K562 (cell line): ENCODE data around the gene TRPM4. TPM values are rescaled to one million over a fixed set of nuclear protein-coding genes. Genes with fewer than 3 reads are reported as not detected.

Experiments
- ERF ChIP-seq: fragments of 450-650 bp; formaldehyde crosslinking; IDR thresholded peaks from 2 replicates; pipeline ENCODE4 v1.4.0; 2020; ENCODE audit warnings: mild to moderate bottlenecking, mixed read lengths
- FIP1L1 ChIP-seq: fragments of 200-400 bp; formaldehyde crosslinking; IDR thresholded peaks from 2 replicates; pipeline ENCODE4 v1.6.1; 2018; ENCODE audit warnings: mild to moderate bottlenecking, low read depth, low read length; ENCODE audit not compliant: poor library complexity, severe bottlenecking
- FOXJ2 ChIP-seq: fragments of 200-800 bp; sonication (Bioruptor generic); IDR thresholded peaks from 2 replicates; pipeline ENCODE4 v1.6.1; 2016; ENCODE audit warnings: missing genetic modification characterization, missing compliant biosample characterization
- GATA2 ChIP-seq: sonication (generic); formaldehyde crosslinking; IDR thresholded peaks from 2 replicates; pipeline ENCODE4 v1.4.0; 2020; ENCODE audit warnings: mild to moderate bottlenecking, missing genetic modification reagents
- MLX ChIP-seq, 2 experiments: fragments of 450-650 bp in 1 of 2; sonication (generic) in 1 of 2; formaldehyde crosslinking; conservative IDR thresholded peaks; 2 replicates each; pipeline versions ENCODE4 v1.4.0 to v1.8.1; 2020 to 2022; ENCODE audit warnings: mild to moderate bottlenecking in 1 of 2, missing genetic modification reagents in 1 of 2
- NCOR1 ChIP-seq: fragments of 450-650 bp; IDR thresholded peaks from 2 replicates; pipeline ENCODE4 v1.6.1; 2016; ENCODE audit warnings: mild to moderate bottlenecking, moderate library complexity
- PRDM10 ChIP-seq: fragments of 450-650 bp; IDR thresholded peaks from 2 replicates; pipeline ENCODE4 v1.6.1; 2018; ENCODE audit not compliant: partially characterized antibody
- PRPF4 ChIP-seq: fragments of 200-400 bp; formaldehyde crosslinking; IDR thresholded peaks from one replicate; pipeline ENCODE4 v1.6.1; 2017; ENCODE audit warnings: low read length, low read depth, mild to moderate bottlenecking; ENCODE audit not compliant: insufficient read depth, poor library complexity, severe bottlenecking
- TBL1XR1 ChIP-seq, 2 experiments: IDR thresholded peaks; 2 replicates each; pipeline ENCODE4 v1.6.1; 2012; ENCODE audit warnings: improper control_type of control experiment in 2 of 2, low read length in 2 of 2, mild to moderate bottlenecking in 1 of 2
- USF2 ChIP-seq: sonication (generic); formaldehyde crosslinking; IDR thresholded peaks from 2 replicates; pipeline ENCODE4 v1.5.0; 2020; ENCODE audit warnings: missing genetic modification reagents
- polyA plus RNA-seq, 8 experiments: library from polyadenylated mRNA; depleted of rRNA in 4 of 8; stranded (reverse) in 5 of 8; unstranded in 3 of 8; fragments of >200 nt; fragmentation: Nextera tagmentation in 2 of 8; fragmentation: Illumina TruSeq in 1 of 8; extraction: Ambion mirVana in 2 of 8; extraction: Trizol in 1 of 8; gene quantifications; 2 replicates each; pipeline versions ENCODE4 v1.2.1 to v1.2.3, GENCODE V29; 2011 to 2014; ENCODE audit warnings: inconsistent platforms in 1 of 8, missing spikeins in 1 of 8
- total RNA-seq, 7 experiments: library from RNA; depleted of rRNA in 6 of 7; stranded (reverse); fragments of >200 nt in 6 of 7; fragmentation: Illumina TruSeq in 2 of 7; extraction: Trizol in 2 of 7; gene quantifications; 2 replicates each; pipeline versions ENCODE4 v1.2.1 to v1.2.3, GENCODE V29; 2011 to 2021; ENCODE audit warnings: low replicate concordance in 1 of 7
- TF ChIP-seq, protein P1 (sequence below): sonication (generic); formaldehyde crosslinking; IDR thresholded peaks from 2 replicates; pipeline ENCODE4 v1.8.0; 2023; ENCODE audit warnings: mild to moderate bottlenecking, missing genetic modification reagents
- TF ChIP-seq, protein P2 (sequence below): IDR thresholded peaks from 2 replicates; pipeline ENCODE4 v1.6.1; 2014; ENCODE audit warnings: antibody characterized with exemption
- TF ChIP-seq, protein P3 (sequence below), 2 experiments: IDR thresholded peaks; 2 replicates each; pipeline ENCODE4 v1.6.1; 2011; ENCODE audit warnings: borderline replicate concordance in 1 of 2, control low read depth in 1 of 2, low read depth in 1 of 2, low read length in 1 of 2, mild to moderate bottlenecking in 1 of 2, mixed read lengths in 1 of 2, moderate library complexity in 1 of 2; ENCODE audit not compliant: insufficient read depth in 1 of 2, insufficient read length in 1 of 2, poor library complexity in 1 of 2, severe bottlenecking in 1 of 2; ENCODE audit errors: extremely low read depth in 1 of 2

The TRPM4 gene
- total and polyA plus RNA-seq, 9 of the 15 experiments (the other 6 are each of a cell fraction or from before 2014, with no cell fraction given), result 6.5 to 45.4 (median 15.2) TPM

- TF ChIP-seq, protein P1, sequence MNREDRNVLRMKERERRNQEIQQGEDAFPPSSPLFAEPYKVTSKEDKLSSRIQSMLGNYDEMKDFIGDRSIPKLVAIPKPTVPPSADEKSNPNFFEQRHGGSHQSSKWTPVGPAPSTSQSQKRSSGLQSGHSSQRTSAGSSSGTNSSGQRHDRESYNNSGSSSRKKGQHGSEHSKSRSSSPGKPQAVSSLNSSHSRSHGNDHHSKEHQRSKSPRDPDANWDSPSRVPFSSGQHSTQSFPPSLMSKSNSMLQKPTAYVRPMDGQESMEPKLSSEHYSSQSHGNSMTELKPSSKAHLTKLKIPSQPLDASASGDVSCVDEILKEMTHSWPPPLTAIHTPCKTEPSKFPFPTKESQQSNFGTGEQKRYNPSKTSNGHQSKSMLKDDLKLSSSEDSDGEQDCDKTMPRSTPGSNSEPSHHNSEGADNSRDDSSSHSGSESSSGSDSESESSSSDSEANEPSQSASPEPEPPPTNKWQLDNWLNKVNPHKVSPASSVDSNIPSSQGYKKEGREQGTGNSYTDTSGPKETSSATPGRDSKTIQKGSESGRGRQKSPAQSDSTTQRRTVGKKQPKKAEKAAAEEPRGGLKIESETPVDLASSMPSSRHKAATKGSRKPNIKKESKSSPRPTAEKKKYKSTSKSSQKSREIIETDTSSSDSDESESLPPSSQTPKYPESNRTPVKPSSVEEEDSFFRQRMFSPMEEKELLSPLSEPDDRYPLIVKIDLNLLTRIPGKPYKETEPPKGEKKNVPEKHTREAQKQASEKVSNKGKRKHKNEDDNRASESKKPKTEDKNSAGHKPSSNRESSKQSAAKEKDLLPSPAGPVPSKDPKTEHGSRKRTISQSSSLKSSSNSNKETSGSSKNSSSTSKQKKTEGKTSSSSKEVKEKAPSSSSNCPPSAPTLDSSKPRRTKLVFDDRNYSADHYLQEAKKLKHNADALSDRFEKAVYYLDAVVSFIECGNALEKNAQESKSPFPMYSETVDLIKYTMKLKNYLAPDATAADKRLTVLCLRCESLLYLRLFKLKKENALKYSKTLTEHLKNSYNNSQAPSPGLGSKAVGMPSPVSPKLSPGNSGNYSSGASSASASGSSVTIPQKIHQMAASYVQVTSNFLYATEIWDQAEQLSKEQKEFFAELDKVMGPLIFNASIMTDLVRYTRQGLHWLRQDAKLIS (CRISPR knock-in tag), result peak; percentile 50; the same call in 1 of the 2 replicates
- peak; percentile 86 for TF ChIP-seq ERF (CRISPR knock-in tag)
- TF ChIP-seq, protein P2, sequence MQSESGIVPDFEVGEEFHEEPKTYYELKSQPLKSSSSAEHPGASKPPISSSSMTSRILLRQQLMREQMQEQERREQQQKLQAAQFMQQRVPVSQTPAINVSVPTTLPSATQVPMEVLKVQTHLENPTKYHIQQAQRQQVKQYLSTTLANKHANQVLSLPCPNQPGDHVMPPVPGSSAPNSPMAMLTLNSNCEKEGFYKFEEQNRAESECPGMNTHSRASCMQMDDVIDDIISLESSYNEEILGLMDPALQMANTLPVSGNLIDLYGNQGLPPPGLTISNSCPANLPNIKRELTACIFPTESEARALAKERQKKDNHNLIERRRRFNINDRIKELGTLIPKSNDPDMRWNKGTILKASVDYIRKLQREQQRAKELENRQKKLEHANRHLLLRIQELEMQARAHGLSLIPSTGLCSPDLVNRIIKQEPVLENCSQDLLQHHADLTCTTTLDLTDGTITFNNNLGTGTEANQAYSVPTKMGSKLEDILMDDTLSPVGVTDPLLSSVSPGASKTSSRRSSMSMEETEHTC, result peak; percentile 49; the same call in 1 of the 2 replicates
- TF ChIP-seq NCOR1, result peak; percentile 61
- no peak for TF ChIP-seq TBL1XR1 (IDR thresholded peaks at IDR 0.05; ENCODE audit: low read length in 2 of 2)
- TF ChIP-seq MLX (CRISPR knock-in tag; conservative IDR thresholded peaks at IDR 0.05), result no peak
- no peak for TF ChIP-seq FOXJ2 (tag)
- TF ChIP-seq, protein P3, sequence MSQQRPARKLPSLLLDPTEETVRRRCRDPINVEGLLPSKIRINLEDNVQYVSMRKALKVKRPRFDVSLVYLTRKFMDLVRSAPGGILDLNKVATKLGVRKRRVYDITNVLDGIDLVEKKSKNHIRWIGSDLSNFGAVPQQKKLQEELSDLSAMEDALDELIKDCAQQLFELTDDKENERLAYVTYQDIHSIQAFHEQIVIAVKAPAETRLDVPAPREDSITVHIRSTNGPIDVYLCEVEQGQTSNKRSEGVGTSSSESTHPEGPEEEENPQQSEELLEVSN (IDR thresholded peaks at IDR 0.05; ENCODE audit: borderline replicate concordance in 1 of 2, extremely low read depth in 1 of 2, insufficient read depth in 1 of 2, insufficient read length in 1 of 2, low read depth in 1 of 2, low read length in 1 of 2, poor library complexity in 1 of 2, severe bottlenecking in 1 of 2), result peak; percentile 30 to 69
- TF ChIP-seq PRDM10, result peak; percentile 99
- TF ChIP-seq GATA2, result no peak
- TF ChIP-seq FIP1L1, result peak; percentile 91
- no peak for TF ChIP-seq USF2 (CRISPR knock-in tag)
- TF ChIP-seq PRPF4, result no peak
Measured at GRCh38 chr19:49150106-49150943, 7.3 kb upstream of the TRPM4 start (continued).
